Measurements from ENCODE around the gene ITSN2.
"Not testable (repeated sequence)": the region's sequence is repeated elsewhere in the genome, so short reads cannot be mapped to it uniquely, and the experiment has no call there.

Gene ITSN2

GRCh38 chr2:24362253-24362652 is 1.9 kb upstream of the ITSN2 start:
- DNase-seq = no peak

- no peak for DNase-seq
Measured at GRCh38 chr2:24360963-24361330, 611 bp upstream of the ITSN2 start.

GRCh38 chr2:24359129-24360049 is 947 bp downstream of the ITSN2 start:
- DNase-seq = no peak

GRCh38 chr2:24357767-24358166 is 2.6 kb downstream of the ITSN2 start:
- DNase-seq = not testable (repeated sequence)

GRCh38 chr2:24357115-24357514 is 3.2 kb downstream of the ITSN2 start:
- not testable (repeated sequence) for DNase-seq

GRCh38 chr2:24354957-24355356 is 5.4 kb downstream of the ITSN2 start:
- DNase-seq = no peak

GRCh38 chr2:24354395-24354794 is 5.9 kb downstream of the ITSN2 start:
- no peak for DNase-seq

GRCh38 chr2:24353973-24354372 is 6.4 kb downstream of the ITSN2 start:
- DNase-seq = no peak

- no peak for DNase-seq
Measured at GRCh38 chr2:24353364-24353763, 7.0 kb downstream of the ITSN2 start.

GRCh38 chr2:24352664-24353063 is 7.7 kb downstream of the ITSN2 start:
- no peak for DNase-seq

GRCh38 chr2:24351981-24352380 is 8.4 kb downstream of the ITSN2 start:
- no peak for DNase-seq

GRCh38 chr2:24351627-24351938 is 8.8 kb downstream of the ITSN2 start:
- no peak for DNase-seq

- DNase-seq = no peak
Measured at GRCh38 chr2:24350826-24351626, 9.3 kb downstream of the ITSN2 start.

GRCh38 chr2:24349097-24349496 is 11.2 kb downstream of the ITSN2 start:
- no peak for DNase-seq

GRCh38 chr2:24345937-24346336 is 14.4 kb downstream of the ITSN2 start:
- no peak for DNase-seq

GRCh38 chr2:24343225-24343882 is 17.0 kb downstream of the ITSN2 start:
- DNase-seq = no peak

- no peak for DNase-seq
Measured at GRCh38 chr2:24342110-24342910, 18.0 kb downstream of the ITSN2 start.

- no peak for DNase-seq
Measured at GRCh38 chr2:24339856-24340262, 20.5 kb downstream of the ITSN2 start.

- DNase-seq = not testable (repeated sequence)
Measured at GRCh38 chr2:24339098-24339497, 21.2 kb downstream of the ITSN2 start.

- no peak for DNase-seq
Measured at GRCh38 chr2:24337890-24338289, 22.4 kb downstream of the ITSN2 start.

- DNase-seq = no peak
Measured at GRCh38 chr2:24336811-24337210, 23.5 kb downstream of the ITSN2 start.

GRCh38 chr2:24334245-24334633 is 26.1 kb downstream of the ITSN2 start:
- no peak for DNase-seq
